Measurements from ENCODE around the gene NAT8L. TPM values are rescaled to one million over a fixed set of nuclear protein-coding genes. Genes with fewer than 3 reads are reported as not detected.

The NAT8L gene
- total RNA-seq, 1 experiment from 2014 or later = 5.5 TPM

GRCh38 chr4:2045518-2045951, 13.6 kb upstream of the NAT8L start:
- peak; percentile 66 for DNase-seq (ENCODE audit: low spot score)

DNA sequence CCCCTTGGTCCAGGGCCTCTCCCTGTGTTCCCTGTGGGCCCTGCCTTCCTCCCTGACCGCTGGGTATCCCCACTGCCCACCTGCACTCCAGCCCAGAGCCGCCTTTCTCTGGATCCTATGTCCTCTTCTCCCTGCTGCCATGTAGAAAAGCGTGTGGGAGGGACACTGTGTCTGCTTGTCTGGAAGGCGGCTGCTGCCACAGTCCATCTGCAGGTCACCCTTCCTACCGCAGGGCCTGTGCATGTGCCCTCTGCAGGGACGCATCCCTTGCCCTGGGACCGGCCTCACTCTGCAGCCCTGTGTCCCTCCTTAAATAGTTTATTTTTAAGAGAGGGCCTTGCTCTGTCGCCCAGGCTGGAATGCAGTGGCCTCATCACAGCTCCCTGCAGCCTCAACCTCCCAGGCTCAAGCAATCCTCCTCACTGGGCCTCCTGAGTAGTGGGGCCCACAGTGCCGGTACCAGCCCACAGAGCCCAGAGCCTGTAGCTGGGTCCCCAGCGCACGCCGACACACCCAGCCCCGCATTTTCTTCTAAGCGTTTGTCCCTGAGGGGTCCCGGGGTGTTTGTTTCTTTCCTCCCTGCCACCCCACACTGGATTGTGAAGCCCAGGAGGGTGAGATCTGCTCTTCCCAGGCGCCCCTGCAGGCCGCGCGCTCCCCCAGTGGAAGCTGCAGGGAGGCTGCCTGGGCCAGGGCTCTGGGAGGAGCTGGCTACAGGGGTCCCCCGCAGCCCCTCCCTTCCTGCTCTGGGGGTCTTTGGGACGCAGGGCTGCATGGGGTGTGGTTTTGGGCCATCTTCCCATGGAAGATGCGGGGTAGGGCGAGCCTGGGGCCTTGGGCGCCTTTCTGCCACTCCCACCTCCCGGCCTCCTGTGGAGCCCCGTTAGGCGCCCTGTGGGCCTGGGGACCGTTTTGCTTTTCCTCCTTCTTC, 12.8 kb upstream of the NAT8L start:
- DNase-seq (ENCODE audit: low spot score) = no peak

DNA sequence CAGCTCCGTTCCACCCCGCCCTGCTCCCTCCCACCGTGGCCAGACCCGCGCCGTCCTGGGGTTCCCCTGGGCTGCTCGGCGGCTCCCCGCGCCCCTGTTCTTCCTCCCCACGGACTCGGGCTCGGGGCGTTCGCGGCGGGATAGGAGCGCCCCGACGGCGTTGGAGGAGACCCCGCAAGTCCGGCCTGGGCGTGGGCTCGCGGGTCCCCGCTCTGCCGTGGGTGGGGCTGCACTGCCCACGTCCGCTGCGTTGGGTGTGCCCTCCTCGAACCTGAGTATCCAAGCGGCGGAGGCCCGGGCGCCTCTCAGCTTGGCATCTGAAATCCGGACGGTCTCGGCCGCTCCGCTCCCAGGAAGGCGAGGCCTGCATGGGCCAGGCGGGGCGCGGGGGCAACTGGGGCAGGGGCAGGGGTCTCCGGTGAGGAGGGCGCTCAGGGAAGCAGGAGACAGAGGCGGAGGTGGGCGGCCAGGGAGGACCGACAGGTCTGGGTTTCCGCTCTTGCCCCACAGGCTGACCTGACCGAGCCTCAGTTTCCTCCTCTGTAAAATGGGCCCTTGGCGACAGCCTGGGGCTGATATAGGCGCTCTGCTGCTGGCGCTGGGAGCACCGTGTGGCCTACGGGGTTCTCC, 12.0 kb upstream of the NAT8L start:
- no peak for DNase-seq (ENCODE audit: low spot score)

DNA sequence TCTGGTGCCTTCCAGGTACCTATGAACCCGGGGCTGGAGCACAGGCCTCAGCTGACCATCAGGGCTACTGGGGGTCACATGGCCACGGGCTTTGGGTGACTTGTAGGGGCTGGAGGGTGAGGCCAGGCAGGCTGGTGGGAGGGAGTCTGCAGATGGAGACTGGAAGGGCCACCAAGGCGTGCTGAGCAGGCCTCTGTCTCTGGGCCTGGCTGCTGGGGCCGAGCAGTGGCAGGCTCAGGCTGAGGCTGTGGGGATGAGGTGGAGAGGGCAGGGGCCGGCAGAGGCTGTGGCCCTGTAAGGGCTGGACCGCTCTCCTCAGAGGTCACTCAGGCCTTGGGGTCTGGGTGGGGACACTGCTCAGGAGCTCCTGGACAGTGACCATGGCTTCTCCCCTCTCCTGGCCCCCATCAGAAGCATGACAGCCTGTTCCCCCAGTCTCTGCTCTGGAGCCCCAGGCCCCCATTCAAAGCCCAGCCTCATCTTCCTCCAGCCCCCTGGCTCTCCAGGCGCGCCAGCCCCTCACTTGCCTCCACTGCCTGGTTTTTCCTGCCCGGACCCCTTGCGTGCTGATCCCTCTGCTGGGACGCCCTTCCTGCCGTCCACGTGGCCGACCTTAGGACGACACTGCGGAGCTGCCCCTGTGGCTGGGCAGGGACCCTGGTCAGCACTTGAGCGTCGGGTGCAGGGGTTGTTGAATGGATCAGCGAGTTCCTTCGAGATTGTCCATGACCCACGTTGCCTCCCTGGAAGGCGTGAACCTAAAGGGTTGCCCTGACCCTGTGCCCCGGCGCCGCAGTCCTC, 11.1 kb upstream of the NAT8L start:
- DNase-seq (ENCODE audit: low spot score) = no peak

- DNase-seq (ENCODE audit: low spot score) = peak; percentile 13
Observed at GRCh38 chr4:2048831-2049230, 10.3 kb upstream of the NAT8L start.

DNA sequence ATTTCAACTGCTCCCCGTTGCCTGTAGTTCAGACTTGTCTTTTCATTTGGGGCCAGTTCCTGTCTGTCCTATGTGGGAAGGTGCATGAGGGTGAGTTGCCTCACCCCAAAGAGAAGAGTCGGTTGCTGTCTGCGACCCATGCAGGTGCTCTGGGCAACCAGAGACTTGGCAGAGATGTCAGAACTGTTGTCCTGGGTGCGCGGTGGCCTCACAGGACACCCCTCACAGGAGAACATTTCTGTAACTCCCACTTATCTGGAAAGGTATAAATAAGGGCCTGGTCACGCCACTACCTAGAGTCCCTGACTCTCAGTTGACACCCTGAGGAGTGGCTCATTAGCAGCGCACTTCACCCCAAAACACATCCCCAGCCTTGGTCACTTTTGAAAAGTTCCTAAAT, 9.7 kb upstream of the NAT8L start:
- DNase-seq (ENCODE audit: low spot score) = no peak

- DNase-seq (ENCODE audit: low spot score) = no peak
Observed at GRCh38 chr4:2049811-2050210, 9.3 kb upstream of the NAT8L start.

GRCh38 chr4:2051086-2051485, 8.0 kb upstream of the NAT8L start:
- no peak for DNase-seq (ENCODE audit: low spot score)

DNA sequence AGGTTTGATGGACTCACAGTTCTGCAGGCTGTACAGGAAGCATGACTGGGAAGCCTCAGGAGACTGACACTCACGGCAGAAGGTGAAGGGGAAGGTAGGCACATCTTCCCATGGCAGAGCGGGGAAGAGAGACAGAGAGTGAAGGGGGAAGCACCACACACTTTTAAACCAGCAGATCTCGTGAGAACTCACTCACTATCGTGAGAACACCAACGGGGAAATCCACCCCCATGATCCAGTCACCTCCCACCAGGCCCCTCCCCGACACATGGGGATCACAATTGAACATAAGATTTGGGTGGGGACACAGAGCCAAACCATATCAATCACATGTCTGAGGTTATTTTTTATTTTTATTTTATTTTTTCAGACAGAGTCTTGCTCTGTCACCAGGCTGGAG, 4.9 kb upstream of the NAT8L start:
- no peak for DNase-seq (ENCODE audit: low spot score)

GRCh38 chr4:2057382-2058065, 1.6 kb upstream of the NAT8L start:
- no peak for DNase-seq (ENCODE audit: low spot score)

GRCh38 chr4:2058264-2059045, 672 bp upstream of the NAT8L start:
- no peak for DNase-seq (ENCODE audit: low spot score)

GRCh38 chr4:2059726-2060602, 837 bp downstream of the NAT8L start:
- DNase-seq (ENCODE audit: low spot score) = no peak

DNA sequence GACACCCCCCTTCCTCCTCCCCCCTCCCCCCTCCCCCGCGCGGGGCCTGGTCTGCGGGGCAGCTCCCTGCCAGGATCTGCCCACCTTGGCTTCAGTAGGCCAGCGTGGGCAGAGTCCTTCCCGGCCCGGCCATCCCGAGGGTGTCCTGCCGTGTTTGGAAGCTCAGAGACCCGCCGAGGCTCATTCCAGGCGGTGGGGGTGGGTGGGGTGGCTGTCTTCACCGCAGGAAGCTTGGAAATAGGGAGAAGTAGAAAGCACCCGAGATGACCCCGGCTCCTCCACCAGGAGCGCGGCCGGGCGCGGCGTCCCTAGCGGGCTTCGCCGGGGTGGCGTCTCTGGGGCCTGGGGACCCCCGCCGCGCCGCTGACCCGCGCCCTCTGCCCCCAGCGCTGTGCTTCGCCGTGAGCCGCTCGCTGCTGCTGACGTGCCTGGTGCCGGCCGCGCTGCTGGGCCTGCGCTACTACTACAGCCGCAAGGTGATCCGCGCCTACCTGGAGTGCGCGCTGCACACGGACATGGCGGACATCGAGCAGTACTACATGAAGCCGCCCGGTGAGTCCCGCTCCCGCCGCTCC, 1.6 kb downstream of the NAT8L start:
- DNase-seq (ENCODE audit: low spot score) = no peak

DNA sequence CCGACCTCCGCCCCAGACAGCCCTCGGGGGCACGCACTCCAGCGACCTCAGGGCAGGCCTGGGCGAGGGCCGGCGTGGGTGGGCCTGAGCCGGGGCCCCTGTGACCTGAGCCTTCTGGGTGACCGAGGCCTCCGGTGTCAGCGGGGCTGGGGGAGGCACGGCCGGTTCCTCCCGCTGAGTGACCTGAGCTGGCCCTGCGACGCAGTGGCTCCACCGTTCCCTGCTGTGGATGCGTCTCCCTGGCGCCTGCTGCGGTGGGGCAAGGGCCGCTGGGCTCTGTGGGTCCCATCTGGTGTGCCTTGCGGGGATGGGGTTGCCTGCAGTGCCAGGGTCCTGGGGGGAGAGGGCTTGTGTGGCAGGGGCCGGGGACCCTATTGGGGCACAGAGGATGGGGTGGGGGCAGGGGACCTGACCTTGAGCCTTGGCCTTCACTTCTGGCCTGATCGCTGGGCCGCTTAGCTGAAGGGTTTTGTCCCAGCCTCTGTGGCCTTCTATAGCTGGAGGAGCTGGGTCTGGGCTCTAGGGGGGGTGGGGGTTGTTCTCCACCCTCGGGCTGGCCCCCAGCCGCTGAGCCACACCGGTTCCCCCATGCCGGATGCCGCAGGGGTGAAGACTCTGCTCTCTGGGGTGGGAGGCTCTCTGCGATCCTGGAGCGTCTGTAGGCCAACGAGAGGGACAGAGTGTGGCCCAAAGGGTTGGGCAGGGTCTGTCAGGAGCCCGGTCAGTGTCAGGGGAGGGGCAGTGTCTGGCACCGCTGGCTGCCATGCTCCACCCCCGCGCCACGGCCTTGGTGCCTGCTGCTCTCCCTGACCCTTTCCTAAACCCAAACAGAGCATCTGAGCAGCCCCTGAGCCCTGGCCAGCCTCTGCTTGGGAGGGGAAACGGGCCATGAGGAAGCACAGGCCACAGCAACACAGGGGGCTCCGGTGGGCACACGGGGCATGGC, 2.3 kb downstream of the NAT8L start:
- no peak for DNase-seq (ENCODE audit: low spot score)

- no peak for DNase-seq (ENCODE audit: low spot score)
Observed at GRCh38 chr4:2062168-2062807, 3.2 kb downstream of the NAT8L start.

DNA sequence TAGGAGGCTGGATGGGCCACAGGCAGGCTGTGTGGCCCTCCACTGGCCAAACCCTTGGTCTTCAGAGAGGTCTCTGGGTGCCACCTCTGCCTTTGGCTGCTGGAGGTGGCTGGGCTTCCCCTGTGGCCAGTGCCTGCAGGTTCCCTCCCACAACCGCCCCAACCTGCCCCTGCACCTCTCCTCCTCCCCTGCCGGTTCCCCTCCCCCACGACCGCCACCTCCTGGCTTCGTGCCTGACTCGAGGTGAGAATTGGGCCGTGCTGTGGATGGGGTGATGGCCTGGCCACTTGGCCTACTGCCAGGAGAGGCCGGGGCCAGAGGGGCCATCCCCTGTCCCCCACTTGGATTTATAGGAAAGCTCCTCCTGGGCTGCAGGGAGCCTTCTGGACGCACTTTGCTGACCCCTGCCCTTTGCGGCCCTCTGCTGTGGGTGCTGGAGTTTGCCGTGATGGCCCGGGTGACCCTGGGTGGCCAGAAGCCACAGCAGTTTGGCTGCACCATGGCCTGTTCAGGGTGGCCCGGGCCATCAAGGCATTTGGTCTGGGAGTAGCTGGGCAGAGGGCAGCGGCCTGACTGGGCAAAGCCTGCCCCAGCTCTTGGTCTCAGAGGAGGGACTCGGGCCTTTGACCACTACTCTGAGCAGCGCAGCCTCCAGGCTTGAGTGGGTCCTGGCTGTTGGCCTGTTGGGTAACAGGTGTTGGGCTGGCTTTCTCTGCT, 3.8 kb downstream of the NAT8L start:
- DNase-seq (ENCODE audit: low spot score) = no peak

DNA sequence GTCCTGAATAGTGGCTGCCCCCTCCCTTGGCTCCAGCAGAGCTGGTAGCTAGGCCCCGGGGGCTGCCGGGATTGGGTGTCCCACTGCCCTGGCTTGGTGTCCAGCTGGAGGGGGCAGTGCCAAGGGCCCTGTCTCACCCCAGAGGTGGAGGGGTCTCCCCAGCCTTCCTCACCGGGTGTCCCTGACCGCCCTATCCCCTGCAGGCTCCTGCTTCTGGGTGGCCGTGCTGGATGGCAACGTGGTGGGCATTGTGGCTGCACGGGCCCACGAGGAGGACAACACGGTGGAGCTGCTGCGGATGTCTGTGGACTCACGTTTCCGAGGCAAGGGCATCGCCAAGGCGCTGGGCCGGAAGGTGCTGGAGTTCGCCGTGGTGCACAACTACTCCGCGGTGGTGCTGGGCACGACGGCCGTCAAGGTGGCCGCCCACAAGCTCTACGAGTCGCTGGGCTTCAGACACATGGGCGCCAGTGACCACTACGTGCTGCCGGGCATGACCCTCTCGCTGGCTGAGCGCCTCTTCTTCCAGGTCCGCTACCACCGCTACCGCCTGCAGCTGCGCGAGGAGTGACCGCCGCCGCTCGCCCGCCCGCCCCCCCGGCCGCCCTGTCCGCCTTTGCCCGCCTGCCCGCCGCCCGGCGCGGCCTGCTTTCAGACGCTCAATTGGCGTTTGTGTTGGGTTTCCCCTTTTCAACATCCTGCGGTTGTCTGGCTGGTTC, 4.6 kb downstream of the NAT8L start:
- no peak for DNase-seq (ENCODE audit: low spot score)
